ENCODE data around the gene FBXL5.

DNA sequence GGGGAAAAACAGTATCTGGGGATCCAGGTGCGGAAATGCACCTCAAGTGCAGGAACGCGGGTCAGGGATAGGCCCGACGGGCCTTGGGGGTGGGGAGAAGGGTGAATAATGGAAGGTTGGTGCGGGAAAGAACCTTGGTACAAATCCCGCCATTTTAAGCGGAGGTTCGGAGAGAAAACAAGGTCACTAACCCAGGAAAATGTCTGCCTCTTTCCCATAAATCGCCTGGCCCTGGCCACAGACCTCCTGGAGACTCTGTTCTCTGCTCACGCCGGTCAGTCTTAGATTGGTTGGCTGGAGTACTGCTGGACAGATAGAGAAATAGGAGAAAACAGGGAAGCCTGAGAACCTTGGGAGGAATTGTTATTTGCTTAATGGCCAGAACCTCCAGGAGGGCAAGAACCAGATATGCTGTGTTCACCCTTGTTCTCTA, 897 bp upstream of the FBXL5 start:
- TF ChIP-seq, protein P1, sequence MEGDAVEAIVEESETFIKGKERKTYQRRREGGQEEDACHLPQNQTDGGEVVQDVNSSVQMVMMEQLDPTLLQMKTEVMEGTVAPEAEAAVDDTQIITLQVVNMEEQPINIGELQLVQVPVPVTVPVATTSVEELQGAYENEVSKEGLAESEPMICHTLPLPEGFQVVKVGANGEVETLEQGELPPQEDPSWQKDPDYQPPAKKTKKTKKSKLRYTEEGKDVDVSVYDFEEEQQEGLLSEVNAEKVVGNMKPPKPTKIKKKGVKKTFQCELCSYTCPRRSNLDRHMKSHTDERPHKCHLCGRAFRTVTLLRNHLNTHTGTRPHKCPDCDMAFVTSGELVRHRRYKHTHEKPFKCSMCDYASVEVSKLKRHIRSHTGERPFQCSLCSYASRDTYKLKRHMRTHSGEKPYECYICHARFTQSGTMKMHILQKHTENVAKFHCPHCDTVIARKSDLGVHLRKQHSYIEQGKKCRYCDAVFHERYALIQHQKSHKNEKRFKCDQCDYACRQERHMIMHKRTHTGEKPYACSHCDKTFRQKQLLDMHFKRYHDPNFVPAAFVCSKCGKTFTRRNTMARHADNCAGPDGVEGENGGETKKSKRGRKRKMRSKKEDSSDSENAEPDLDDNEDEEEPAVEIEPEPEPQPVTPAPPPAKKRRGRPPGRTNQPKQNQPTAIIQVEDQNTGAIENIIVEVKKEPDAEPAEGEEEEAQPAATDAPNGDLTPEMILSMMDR (IDR thresholded peaks at IDR 0.05): no peak
- TF ChIP-seq EZH2 (IDR thresholded peaks at IDR 0.05; ENCODE audit: borderline replicate concordance, insufficient read depth, low read depth, low read length, poor library complexity, severe bottlenecking): no peak
